ENCODE measurements around the gene RFXAP. TPM values are rescaled to one million over a fixed set of nuclear protein-coding genes. Genes with fewer than 3 reads are reported as not detected.

The RFXAP gene
- polyA plus RNA-seq, 1 donor from 2014 or later, result 14.2 TPM

DNA sequence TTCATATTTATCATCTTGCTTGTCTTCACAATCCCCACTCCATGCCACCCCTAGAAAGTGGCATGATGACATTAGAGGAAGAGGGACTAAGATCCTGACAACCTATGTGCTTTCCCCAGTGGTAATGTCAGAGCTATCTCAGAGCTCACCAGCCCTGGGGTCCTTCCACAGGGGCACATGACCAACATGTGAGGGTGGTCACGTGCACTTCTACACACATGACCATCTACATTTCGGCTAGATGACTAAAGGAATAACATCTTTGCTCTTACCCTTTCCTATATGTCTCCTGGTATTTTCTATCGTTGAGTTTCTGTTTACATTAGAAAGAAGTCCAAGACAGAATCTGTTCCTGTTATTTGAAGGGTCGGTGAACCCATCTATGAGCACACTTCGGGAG, 46.2 kb downstream of the RFXAP start:
- Histone ChIP-seq H3K27me3 (ENCODE audit: insufficient read depth, low read depth, low read length) (no peaks in the 10 kb centered on the region), H3K79me2 (replicated peaks; ENCODE audit: insufficient read depth, low read length) (no peaks in the 10 kb centered on the region), H4K20me1 (ENCODE audit: insufficient read depth) (no peaks in the 10 kb centered on the region), H3F3A (ENCODE audit: insufficient read depth, low read length, poor library complexity, severe bottlenecking) (no peaks in the 10 kb centered on the region), H3K36me3 (ENCODE audit: insufficient read depth, low read length) (no peaks in the 10 kb centered on the region), H3K4me3 (ENCODE audit: low read length) (no peak overlapping the region), H3K9me2 (ENCODE audit: insufficient read depth, low read length) (no peaks in the 10 kb centered on the region), H3K27ac (ENCODE audit: low read length) (no peak overlapping the region), H3K9me3 (ENCODE audit: low read length) (no peaks in the 10 kb centered on the region), H2AFZ (ENCODE audit: low read depth, low read length) (no peak overlapping the region), H3K9ac (ENCODE audit: low read length) (no peak overlapping the region), H3K4me2 (ENCODE audit: low read length) (no peak overlapping the region)
- TF ChIP-seq CTCF (IDR thresholded peaks at IDR 0.05; ENCODE audit: poor library complexity, severe bottlenecking) (no peak), MXI1 (conservative IDR thresholded peaks at IDR 0.05; ENCODE audit: poor library complexity, severe bottlenecking) (no peak), RAD21 (conservative IDR thresholded peaks at IDR 0.05) (no peak), EP300 (conservative IDR thresholded peaks at IDR 0.05; ENCODE audit: poor library complexity, severe bottlenecking) (no peak), TAF1 (IDR thresholded peaks at IDR 0.05; ENCODE audit: low read depth) (no peak), EZH2 (IDR thresholded peaks at IDR 0.05; ENCODE audit: borderline replicate concordance, insufficient read depth, low read length, poor library complexity, severe bottlenecking) (no peak), SMC3 (conservative IDR thresholded peaks at IDR 0.05; ENCODE audit: poor library complexity) (no peak), POLR2AphosphoS5 (IDR thresholded peaks at IDR 0.05) (no peak)
- TF ChIP-seq, protein P1, sequence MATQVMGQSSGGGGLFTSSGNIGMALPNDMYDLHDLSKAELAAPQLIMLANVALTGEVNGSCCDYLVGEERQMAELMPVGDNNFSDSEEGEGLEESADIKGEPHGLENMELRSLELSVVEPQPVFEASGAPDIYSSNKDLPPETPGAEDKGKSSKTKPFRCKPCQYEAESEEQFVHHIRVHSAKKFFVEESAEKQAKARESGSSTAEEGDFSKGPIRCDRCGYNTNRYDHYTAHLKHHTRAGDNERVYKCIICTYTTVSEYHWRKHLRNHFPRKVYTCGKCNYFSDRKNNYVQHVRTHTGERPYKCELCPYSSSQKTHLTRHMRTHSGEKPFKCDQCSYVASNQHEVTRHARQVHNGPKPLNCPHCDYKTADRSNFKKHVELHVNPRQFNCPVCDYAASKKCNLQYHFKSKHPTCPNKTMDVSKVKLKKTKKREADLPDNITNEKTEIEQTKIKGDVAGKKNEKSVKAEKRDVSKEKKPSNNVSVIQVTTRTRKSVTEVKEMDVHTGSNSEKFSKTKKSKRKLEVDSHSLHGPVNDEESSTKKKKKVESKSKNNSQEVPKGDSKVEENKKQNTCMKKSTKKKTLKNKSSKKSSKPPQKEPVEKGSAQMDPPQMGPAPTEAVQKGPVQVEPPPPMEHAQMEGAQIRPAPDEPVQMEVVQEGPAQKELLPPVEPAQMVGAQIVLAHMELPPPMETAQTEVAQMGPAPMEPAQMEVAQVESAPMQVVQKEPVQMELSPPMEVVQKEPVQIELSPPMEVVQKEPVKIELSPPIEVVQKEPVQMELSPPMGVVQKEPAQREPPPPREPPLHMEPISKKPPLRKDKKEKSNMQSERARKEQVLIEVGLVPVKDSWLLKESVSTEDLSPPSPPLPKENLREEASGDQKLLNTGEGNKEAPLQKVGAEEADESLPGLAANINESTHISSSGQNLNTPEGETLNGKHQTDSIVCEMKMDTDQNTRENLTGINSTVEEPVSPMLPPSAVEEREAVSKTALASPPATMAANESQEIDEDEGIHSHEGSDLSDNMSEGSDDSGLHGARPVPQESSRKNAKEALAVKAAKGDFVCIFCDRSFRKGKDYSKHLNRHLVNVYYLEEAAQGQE (IDR thresholded peaks at IDR 0.05; ENCODE audit: borderline replicate concordance), result no peak

DNA sequence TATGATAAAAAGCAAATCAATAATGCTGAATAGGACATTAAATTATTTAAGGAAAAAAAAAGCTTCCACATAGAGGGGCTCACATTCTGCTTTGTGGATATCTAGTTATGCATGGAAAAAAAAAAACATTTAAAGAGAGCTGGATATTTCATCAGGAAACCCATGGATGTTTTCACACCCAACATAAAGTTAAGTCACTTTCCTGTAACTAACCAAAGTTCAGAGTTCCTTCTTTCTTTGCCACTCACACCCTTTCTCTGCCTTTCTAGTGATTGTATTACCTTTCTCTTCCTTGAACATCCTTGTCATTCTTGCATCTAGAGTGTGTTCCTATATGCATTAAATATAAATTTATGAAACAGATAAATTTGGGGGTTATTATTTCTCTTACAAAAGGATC, 47.2 kb downstream of the RFXAP start:
- Histone ChIP-seq H3K36me3 (ENCODE audit: insufficient read depth, low read length) (no peaks in the 10 kb centered on the region), H3K79me2 (replicated peaks; ENCODE audit: insufficient read depth, low read length) (no peaks in the 10 kb centered on the region), H3K9ac (ENCODE audit: low read length) (no peak overlapping the region), H3K9me2 (ENCODE audit: insufficient read depth, low read length) (no peaks in the 10 kb centered on the region), H3K4me2 (ENCODE audit: low read length) (no peak overlapping the region), H4K20me1 (ENCODE audit: insufficient read depth) (no peaks in the 10 kb centered on the region), H3F3A (ENCODE audit: insufficient read depth, low read length, poor library complexity, severe bottlenecking) (no peaks in the 10 kb centered on the region), H3K9me3 (ENCODE audit: low read length) (no peaks in the 10 kb centered on the region), H3K4me3 (ENCODE audit: low read length) (no peak overlapping the region), H2AFZ (ENCODE audit: low read depth, low read length) (no peak overlapping the region), H3K27ac (ENCODE audit: low read length) (no peak overlapping the region), H3K27me3 (ENCODE audit: insufficient read depth, low read depth, low read length) (no peaks in the 10 kb centered on the region)
- TF ChIP-seq SMC3 (conservative IDR thresholded peaks at IDR 0.05; ENCODE audit: poor library complexity), result no peak
- TF ChIP-seq TAF1 (IDR thresholded peaks at IDR 0.05; ENCODE audit: low read depth), result no peak
